ENCODE results near the gene SCAMP4.
A peak's percentile ranks its signal among the peaks of the same experiment; 100 is the strongest.

SCAMP4 gene

GRCh38 chr19:1932395-1932794 is 27.2 kb downstream of the SCAMP4 start:
- no peak overlapping the region for H3K4me3 ChIP-seq (ENCODE audit: extremely low read depth, insufficient read depth, low read length, poor library complexity, severe bottlenecking)
- H3K4me1 ChIP-seq (ENCODE audit: control insufficient read depth, insufficient read depth, low read length, poor library complexity, severe bottlenecking) = no peaks in the 10 kb centered on the region
- peaks cover 10% of the 10 kb centered on the region for H3K9me3 ChIP-seq (ENCODE audit: control insufficient read depth, low read length)
- H3K36me3 ChIP-seq (ENCODE audit: control insufficient read depth, insufficient read depth, low read length) = peaks cover 3% of the 10 kb centered on the region
- WGBS, 2 experiments (ENCODE audit: insufficient coverage in 2 of 2) = 80 to 84% methylated on average over 4 to 8 of the region's 8 CpGs
- no peak overlapping the region for H3K27ac ChIP-seq (ENCODE audit: low read depth, low read length, severe bottlenecking)

- 83 to 87% methylated on average over 6 to 7 of the region's 7 CpGs for WGBS, 2 experiments (ENCODE audit: insufficient coverage in 2 of 2)
- Histone ChIP-seq H3K4me3 (ENCODE audit: extremely low read depth, insufficient read depth, low read length, poor library complexity, severe bottlenecking) (no peak overlapping the region), H3K27ac (ENCODE audit: low read depth, low read length, severe bottlenecking) (no peak overlapping the region), H3K9me3 (ENCODE audit: control insufficient read depth, low read length) (peaks cover 10% of the 10 kb centered on the region), H3K36me3 (ENCODE audit: control insufficient read depth, insufficient read depth, low read length) (peaks cover 3% of the 10 kb centered on the region), H3K4me1 (ENCODE audit: control insufficient read depth, insufficient read depth, low read length, poor library complexity, severe bottlenecking) (no peaks in the 10 kb centered on the region)
These were observed 28.0 kb downstream of the SCAMP4 start for GRCh38 chr19:1933244-1933643.

- Histone ChIP-seq H3K4me1 (ENCODE audit: control insufficient read depth, insufficient read depth, low read length, poor library complexity, severe bottlenecking) (no peaks in the 10 kb centered on the region), H3K27ac (ENCODE audit: low read depth, low read length, severe bottlenecking) (no peak overlapping the region), H3K9me3 (ENCODE audit: control insufficient read depth, low read length) (peaks cover 10% of the 10 kb centered on the region), H3K4me3 (ENCODE audit: extremely low read depth, insufficient read depth, low read length, poor library complexity, severe bottlenecking) (no peak overlapping the region), H3K36me3 (ENCODE audit: control insufficient read depth, insufficient read depth, low read length) (peaks cover 3% of the 10 kb centered on the region)
- 80 to 82% methylated on average over 2 to 8 of the region's 8 CpGs for WGBS, 2 experiments (ENCODE audit: insufficient coverage in 2 of 2)
These were observed 28.7 kb downstream of the SCAMP4 start for GRCh38 chr19:1933942-1934341.

- Histone ChIP-seq H3K4me1 (ENCODE audit: control insufficient read depth, insufficient read depth, low read length, poor library complexity, severe bottlenecking) (peaks cover 7% of the 10 kb centered on the region), H3K36me3 (ENCODE audit: control insufficient read depth, insufficient read depth, low read length) (peaks cover 3% of the 10 kb centered on the region), H3K9me3 (ENCODE audit: control insufficient read depth, low read length) (peaks cover 10% of the 10 kb centered on the region), H3K4me3 (ENCODE audit: extremely low read depth, insufficient read depth, low read length, poor library complexity, severe bottlenecking) (no peak overlapping the region), H3K27ac (ENCODE audit: low read depth, low read length, severe bottlenecking) (no peak overlapping the region)
- 91 to 96% methylated on average over 11 of the region's 11 CpGs for WGBS, 2 experiments (ENCODE audit: insufficient coverage in 2 of 2)
These were observed 30.4 kb downstream of the SCAMP4 start for GRCh38 chr19:1935484-1936208.

GRCh38 chr19:1936430-1936829 is 31.2 kb downstream of the SCAMP4 start:
- Histone ChIP-seq H3K9me3 (ENCODE audit: control insufficient read depth, low read length) (peaks cover 10% of the 10 kb centered on the region), H3K4me3 (ENCODE audit: extremely low read depth, insufficient read depth, low read length, poor library complexity, severe bottlenecking) (no peak overlapping the region), H3K27ac (ENCODE audit: low read depth, low read length, severe bottlenecking) (no peak overlapping the region), H3K36me3 (ENCODE audit: control insufficient read depth, insufficient read depth, low read length) (peaks cover 3% of the 10 kb centered on the region), H3K4me1 (ENCODE audit: control insufficient read depth, insufficient read depth, low read length, poor library complexity, severe bottlenecking) (peaks cover 7% of the 10 kb centered on the region)
- 94 to 95% methylated on average over 3 of the region's 3 CpGs for WGBS, 2 experiments (ENCODE audit: insufficient coverage in 2 of 2)

GRCh38 chr19:1936916-1937610 is 31.9 kb downstream of the SCAMP4 start:
- Histone ChIP-seq H3K4me1 (ENCODE audit: control insufficient read depth, insufficient read depth, low read length, poor library complexity, severe bottlenecking) (peaks cover 7% of the 10 kb centered on the region), H3K27ac (ENCODE audit: low read depth, low read length, severe bottlenecking) (no peak overlapping the region), H3K36me3 (ENCODE audit: control insufficient read depth, insufficient read depth, low read length) (peaks cover 3% of the 10 kb centered on the region), H3K9me3 (ENCODE audit: control insufficient read depth, low read length) (peaks cover 5% of the 10 kb centered on the region), H3K4me3 (ENCODE audit: extremely low read depth, insufficient read depth, low read length, poor library complexity, severe bottlenecking) (no peak overlapping the region)
- WGBS, 2 experiments (ENCODE audit: insufficient coverage in 2 of 2) = 96 to 98% methylated on average over 21 to 23 of the region's 24 CpGs

GRCh38 chr19:1938071-1938470 is 32.9 kb downstream of the SCAMP4 start:
- WGBS, 2 experiments (ENCODE audit: insufficient coverage in 2 of 2) = 100% methylated on average over 3 of the region's 7 CpGs
- Histone ChIP-seq H3K4me1 (ENCODE audit: control insufficient read depth, insufficient read depth, low read length, poor library complexity, severe bottlenecking) (peaks cover 7% of the 10 kb centered on the region), H3K36me3 (ENCODE audit: control insufficient read depth, insufficient read depth, low read length) (peaks cover 3% of the 10 kb centered on the region), H3K27ac (ENCODE audit: low read depth, low read length, severe bottlenecking) (no peak overlapping the region), H3K9me3 (ENCODE audit: control insufficient read depth, low read length) (peaks cover 5% of the 10 kb centered on the region), H3K4me3 (ENCODE audit: extremely low read depth, insufficient read depth, low read length, poor library complexity, severe bottlenecking) (no peak overlapping the region)

- Histone ChIP-seq H3K4me3 (ENCODE audit: extremely low read depth, insufficient read depth, low read length, poor library complexity, severe bottlenecking) (peak within 1 kb of the TSS; percentile 85), H3K9me3 (ENCODE audit: control insufficient read depth, low read length) (no peaks in the 10 kb centered on the region), H3K36me3 (ENCODE audit: control insufficient read depth, insufficient read depth, low read length) (no peaks in the 10 kb centered on the region), H3K27ac (ENCODE audit: low read depth, low read length, severe bottlenecking) (peak within 1 kb of the TSS; percentile 98), H3K4me1 (ENCODE audit: control insufficient read depth, insufficient read depth, low read length, poor library complexity, severe bottlenecking) (peaks cover 10% of the 10 kb centered on the region)
- WGBS, 2 experiments (ENCODE audit: insufficient coverage in 2 of 2) = 0% methylated on average over 40 to 50 of the region's 97 CpGs
These were observed 36.2 kb downstream of the SCAMP4 start, which contains the start of gene CSNK1G2 for GRCh38 chr19:1941146-1942077. Gene CSNK1G2, plus strand, starts transcription at chr19:1941172. Its CDS starts 28,601 bp downstream, at chr19:1969773.

- Histone ChIP-seq H3K4me1 (ENCODE audit: control insufficient read depth, insufficient read depth, low read length, poor library complexity, severe bottlenecking) (peaks cover 10% of the 10 kb centered on the region), H3K4me3 (ENCODE audit: extremely low read depth, insufficient read depth, low read length, poor library complexity, severe bottlenecking) (peak overlapping the region; percentile 85), H3K36me3 (ENCODE audit: control insufficient read depth, insufficient read depth, low read length) (peaks cover 6% of the 10 kb centered on the region), H3K9me3 (ENCODE audit: control insufficient read depth, low read length) (no peaks in the 10 kb centered on the region), H3K27ac (ENCODE audit: low read depth, low read length, severe bottlenecking) (peak overlapping the region; percentile 77)
- 1 to 3% methylated on average over 22 to 26 of the region's 40 CpGs for WGBS, 2 experiments (ENCODE audit: insufficient coverage in 2 of 2)
These were observed 37.1 kb downstream of the SCAMP4 start for GRCh38 chr19:1942078-1942933.
